GM18909 (cell line): ENCODE data around the gene ABHD17A.
A peak's percentile ranks its signal among the peaks of the same experiment; 100 is the strongest.

Experiments used
- ATAC-seq: cut with Tn5 transposase; IDR thresholded peaks from one replicate; pipeline ENCODE4 v1.9.1; 2021; ENCODE audit warnings: mild to moderate bottlenecking; ENCODE audit not compliant: unreplicated experiment, poor library complexity

The ABHD17A gene

DNA sequence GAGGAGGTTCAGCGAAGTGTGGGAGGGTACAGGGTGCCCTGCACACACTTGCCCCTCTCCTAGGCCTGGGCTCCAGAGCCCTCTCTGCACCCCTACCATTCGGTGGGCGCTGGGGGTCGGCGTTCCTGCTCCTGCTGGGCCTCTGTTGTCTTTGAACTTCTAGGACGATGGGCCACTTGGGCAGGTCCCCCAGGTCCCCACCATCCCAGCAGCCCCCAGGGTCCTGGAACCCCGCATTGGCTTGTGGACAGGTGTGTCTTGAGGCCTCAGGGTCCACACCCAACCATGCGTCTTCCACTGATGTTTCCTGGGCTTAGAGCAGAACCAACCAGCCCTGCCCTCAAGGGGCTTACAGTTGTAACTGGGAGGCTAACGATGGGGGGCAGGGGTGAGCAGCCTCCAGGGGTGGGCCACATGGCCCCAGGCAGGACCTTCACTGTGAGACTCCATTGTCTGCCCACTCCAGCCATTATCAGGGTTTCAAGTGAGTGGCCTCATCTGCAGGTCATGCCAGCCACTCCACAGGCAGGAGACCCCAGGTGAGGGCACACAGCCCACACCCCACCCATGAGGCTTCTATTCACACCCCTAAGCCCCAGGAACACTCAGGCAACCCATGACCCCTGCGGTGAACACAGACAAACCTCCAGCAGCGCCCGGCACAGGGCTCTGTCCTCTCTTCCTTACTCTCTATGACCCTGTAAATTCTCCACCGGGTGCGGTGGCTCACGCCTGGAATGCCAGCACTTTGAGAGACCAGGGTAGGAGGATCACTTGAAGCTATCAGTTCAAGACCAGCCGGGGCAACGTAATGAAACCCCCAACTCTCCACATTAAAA, 19.9 kb downstream of the ABHD17A start:
- no peak for ATAC-seq

DNA sequence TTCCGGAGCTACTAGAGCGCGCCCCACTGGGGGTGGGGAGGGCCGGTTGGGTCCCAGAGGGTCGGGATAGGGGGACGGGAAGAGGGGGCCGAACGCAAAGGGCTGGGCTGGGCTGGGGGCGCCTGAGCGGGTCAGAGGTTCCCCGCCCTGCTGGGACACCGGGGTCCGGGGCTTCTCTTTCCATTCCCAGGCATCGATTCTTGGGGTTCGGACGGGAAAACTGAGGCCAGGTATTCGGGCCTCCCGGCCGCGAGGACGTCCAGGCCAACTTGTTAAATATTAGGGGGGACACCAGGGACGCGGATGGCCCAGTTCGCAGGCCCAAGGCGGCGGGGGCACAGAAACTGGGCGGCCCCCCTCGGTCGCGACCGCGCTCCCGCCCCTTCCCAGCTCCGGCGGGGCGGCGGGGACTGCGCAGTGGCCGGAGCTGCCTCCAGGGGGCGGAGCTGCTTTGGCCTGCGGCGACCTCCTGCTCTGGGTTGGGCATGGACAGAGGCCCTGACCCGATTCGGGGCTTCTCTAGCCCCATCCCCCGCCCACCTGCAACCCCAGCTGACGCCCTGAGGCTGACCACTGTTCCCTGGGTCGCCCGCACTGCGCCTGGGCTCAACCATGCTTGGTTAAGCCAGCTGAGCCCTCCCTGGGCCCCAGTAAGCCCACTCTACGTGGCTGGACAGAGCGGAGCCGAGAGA, 20.7 kb downstream of the ABHD17A start:
- ATAC-seq, result no peak

DNA sequence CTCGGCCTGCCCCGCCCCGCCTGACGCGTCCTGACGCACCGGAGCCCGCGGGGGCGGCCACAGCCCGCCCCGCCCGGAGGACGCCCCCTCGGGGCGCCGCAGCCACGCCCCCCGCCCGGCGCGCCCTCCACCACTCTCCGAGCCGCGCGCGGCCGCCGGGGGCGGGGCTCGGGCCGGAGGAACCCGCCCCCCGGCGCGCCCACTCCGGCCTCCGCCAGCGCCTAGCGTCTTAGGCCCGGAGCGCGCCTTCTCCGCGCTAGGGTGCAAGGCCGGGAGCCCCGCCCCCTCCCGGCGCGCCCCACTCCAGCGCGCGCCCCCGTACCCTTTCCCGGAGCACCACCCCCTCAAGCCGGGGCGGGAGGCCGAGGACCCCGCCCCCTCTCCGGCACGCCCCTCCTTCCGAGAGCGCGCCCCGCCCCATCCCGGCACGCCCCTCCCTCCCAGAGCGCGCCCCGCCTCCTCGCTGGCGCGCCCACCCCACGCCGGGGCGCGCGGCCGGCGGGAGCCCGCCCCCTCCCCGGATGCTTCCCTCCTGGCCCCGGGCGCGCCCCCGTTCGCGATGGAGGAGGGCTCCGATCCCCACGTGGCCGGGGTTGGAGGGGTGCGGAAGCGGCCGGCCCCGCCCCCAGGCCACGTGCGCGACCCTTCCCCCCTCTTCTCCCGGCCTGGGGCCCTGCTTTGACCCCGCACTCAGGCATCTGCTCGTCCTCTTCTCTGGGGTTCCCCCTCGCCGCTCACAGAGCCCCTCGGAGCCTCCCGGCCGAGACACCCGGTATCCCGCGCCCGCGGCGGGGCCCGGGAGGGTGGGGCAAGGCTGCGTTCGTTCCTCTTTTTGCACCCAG, 21.4 kb downstream of the ABHD17A start:
- peak; percentile 60 for ATAC-seq

DNA sequence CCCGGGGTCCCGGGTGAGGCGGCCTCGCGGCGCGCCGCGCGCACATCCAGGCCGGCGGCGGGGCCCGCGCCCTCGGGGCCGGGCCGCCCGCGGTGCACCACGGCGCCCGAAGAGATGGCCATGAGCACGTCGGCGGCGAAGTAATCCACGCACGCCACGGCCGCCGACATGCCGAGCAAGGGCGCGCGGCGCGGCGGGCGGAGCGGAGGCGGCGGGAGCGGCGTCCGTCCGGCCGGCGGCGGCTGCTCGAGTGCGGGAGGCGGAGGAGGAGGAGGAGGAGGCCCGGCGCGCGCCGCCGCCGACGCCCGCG, 22.0 kb downstream of the ABHD17A start, which contains the start of gene KLF16:
TSS of gene KLF16 (minus strand) at position 252 of the 310 bp plus-strand sequence. CDS start at position 170, 82 bp downstream.
- ATAC-seq, result peak; percentile 7

DNA sequence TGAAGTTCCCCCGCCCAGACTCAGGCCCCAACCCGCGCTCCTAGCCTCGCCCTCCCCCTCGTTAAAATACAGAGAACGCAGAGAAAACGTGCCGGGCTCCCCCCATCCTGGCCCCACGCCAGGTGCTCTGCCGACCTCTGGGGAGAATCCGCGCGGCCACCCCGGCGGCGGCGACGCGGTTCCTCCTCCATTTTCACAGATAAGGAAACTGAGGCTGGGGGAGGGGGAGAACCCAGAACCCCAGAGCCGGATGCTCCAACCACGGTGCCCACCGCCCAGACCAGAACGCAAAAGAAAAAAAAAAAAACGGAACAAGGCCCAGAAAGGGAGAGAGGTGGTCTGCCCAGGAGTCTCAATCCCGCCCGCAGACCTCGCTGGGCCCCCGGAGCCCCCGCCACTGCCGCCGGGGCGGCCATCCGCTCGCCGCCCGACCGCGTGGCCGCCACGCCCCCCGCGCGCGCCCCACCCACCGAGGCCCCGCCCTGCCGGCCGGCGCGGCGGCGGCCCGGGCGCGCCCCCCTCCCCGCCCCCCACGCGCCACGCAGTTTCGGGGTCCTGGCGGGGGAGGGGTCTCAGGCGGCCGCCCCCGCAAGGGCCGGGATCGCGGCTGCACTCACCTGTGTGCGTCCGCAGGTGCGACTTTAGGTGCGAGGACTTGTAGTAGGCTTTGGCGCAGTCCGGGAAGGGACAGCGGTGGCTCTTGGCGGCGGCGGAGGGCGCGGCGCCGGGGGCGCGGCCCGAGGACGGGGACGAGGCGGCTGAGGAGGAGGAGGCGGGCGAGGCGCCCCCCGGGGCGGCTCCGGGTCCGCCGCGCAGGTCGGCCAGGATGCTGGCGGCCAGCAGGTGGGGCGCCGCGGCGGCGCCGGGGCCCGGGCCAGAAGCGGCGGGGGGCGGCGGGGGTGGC, 22.6 kb downstream of the ABHD17A start:
- ATAC-seq, result peak; percentile 15

DNA sequence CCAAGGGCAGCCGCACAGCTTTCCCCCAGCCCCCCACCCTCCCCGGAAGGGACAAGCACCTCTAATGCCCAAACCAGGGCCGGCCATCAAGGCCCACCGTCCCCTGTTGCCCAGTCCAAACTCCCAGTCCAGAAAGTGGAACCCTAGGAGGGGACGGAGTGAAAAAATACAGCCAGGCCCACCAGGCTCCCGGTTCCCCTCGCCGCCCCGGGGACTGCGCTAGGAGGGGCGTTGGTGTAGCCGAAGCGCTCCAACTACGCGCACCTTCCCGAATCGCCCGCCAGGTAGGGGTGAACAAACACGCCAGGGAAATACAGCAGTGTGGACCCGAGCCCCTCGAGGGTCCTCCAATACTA, 23.2 kb downstream of the ABHD17A start:
- no peak for ATAC-seq

DNA sequence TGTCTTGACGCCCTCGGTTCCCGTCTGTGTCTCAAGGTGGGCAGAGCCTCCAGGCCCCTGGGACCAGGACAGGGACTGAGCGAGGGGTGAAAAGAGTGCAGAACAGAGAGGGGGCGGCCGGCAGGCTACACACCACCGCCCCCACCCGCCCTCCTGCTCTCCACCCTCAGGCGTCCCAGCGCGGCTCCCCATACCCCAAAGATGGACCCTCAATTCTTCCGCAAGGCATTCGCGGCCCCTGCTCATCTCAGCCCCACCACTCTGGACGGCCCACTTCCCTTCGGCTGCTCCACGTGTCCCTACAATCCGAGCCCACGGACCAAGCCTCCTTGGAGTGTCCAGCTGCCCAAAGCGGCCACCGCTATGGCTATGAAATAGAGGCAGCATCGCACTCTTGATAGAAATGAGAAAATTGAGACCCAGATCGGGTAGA, 23.7 kb downstream of the ABHD17A start:
- no peak for ATAC-seq

DNA sequence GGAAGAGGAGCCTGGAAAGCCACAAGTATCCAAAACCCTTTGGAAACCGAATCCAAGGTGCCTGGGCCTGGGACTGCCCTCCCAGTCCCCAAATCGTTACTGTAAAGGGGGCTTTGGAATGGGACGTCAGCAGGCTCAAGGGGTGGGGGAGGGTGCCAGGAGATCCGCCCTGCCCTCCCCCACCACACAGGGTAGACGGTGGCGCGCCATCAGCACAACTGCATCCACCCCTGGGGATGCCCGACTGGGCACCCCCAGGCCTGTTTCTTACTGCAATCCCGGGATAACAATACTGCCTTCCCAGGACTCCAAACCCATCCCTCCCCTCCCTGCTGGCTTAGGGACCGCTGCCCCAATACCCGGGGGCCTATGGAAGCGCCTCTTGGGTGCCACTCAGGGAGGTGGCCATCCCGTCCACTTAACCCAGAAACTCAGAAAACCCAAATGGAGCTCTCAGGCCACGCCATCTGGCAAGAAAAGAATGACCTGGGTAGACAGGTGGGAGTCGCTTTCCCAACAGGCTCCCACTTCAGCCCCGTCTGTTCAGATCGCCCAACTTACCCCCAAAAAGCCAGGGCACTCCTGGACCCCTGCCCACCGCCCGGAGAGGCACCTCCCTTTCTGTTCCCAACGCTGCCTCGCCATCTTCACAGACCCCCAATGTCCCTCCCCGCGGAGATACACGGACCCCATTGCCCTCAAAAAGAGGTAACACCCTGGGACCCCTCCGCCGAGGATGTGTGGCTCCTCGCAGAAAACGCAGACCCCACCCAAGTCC, 24.3 kb downstream of the ABHD17A start:
- ATAC-seq, result no peak

DNA sequence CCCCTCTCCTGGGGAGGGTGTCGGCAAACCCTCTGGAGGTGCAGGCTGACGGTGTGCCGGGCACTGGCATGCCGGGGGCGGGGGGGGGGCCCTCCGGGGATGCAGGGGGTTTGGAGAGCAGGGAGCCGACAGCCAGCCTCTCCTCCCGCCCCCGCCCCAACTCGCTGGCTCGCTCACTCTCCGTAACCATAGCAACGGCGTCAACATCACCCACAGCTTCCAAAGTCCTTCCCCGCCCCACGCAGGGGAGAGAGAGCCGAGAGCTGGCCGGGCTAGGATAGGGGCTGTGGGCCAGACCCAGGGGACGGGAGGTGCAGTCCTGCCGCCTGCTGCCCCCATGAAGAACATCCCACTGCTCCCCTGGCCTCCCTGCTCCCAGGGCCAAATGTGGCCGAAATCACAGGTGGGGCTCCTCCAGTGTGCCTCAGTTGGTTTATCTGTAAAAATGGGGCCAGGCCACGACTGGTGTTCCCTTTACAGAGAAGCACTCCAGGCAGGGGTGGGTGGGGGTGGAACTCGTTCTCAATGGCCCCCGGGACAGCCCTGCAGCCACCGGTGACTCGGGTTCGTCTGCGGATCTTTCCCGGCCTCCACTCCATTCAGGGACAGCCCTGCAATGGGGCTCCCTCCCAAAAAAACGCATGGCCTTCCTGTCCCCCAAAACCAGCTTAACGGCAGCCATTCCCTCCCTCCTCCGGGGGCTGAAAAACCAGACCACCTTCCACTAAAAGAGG, 25.1 kb downstream of the ABHD17A start:
- ATAC-seq, result no peak

DNA sequence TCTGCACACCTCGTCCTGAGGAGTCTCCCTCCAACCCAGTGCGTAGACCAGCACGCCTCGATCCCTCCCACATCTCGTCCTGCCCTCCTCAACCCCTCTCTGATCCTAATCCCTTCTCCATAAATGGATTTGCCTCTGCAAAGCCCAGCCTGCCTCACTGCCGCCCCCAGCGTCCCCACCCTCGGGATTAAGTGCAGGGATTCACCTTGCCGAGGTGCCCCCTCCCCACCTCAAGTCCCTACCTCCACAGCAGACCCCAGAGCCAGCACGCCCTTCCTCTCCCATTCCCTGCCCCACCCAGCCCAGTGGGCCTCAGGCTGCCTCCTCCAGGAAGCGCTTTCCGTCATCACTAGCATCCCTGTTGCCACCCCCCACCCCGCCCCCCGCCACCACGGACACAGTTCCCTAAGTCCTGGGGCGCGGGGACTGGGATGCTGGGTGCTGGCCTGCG, 25.9 kb downstream of the ABHD17A start:
- no peak for ATAC-seq

DNA sequence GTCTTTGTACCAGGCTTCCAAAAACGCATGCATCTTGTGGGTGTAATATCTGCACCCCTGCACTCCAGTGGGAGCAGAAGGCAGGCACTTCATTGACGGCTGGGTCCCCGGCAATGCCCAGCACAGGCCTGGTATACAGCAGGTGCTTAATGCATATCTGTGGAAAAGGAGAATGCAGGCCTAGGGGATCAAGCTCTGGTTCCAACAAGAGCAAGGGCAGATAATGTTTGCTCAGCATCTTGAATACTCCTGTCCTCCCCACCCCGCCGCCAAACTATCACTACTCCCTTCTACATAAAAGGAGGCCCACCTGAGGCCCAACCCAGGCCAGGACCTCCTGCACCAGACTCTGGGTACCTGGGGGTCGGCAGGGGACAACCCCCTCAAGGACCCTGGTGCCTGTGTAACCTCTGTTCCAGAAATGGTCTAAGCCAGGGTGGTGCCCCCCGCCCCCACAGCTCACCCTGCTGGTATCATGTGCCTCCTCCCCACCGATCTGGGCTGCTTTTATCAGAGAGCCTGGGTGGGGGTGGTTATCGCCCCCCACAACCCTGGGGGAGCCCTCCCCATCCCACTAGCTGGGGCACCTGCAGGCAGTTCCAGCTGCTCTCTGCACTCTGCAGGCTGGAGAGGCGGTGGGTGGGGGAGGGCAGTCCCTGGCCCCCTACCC, 26.7 kb downstream of the ABHD17A start:
- no peak for ATAC-seq

DNA sequence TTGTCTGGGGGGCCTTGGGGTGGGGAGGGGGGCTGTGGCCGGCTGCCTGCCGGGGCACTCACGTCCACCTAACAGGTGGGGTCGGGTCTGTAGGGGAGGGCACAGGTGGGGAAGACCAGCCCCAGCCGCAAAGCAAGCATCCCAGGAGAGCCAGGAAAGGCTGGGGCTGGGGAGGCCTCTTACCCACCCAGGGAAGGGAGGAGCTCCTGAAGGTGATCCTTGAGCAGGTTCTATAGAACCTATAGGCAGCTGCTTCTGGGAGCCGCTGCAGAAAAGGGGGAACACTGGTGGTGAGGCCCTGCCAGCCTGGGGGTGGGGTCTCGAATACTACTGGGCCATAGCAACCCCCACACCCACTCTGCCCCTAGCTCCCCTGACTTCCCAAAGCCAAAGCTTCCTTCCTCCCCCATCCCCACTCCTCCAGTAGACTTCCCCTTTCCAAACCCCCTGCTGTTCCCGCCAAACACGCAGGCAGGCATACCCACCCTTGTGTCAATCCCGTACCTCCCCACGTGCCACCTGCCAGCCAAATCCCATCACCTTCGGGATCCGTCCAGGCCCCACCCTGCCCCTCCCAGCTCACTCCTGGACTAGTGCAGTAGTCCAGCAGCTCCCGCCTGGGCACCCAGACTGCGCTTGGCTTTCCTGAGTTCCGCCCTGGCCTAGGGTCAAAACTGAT, 27.5 kb downstream of the ABHD17A start:
- ATAC-seq, result no peak

DNA sequence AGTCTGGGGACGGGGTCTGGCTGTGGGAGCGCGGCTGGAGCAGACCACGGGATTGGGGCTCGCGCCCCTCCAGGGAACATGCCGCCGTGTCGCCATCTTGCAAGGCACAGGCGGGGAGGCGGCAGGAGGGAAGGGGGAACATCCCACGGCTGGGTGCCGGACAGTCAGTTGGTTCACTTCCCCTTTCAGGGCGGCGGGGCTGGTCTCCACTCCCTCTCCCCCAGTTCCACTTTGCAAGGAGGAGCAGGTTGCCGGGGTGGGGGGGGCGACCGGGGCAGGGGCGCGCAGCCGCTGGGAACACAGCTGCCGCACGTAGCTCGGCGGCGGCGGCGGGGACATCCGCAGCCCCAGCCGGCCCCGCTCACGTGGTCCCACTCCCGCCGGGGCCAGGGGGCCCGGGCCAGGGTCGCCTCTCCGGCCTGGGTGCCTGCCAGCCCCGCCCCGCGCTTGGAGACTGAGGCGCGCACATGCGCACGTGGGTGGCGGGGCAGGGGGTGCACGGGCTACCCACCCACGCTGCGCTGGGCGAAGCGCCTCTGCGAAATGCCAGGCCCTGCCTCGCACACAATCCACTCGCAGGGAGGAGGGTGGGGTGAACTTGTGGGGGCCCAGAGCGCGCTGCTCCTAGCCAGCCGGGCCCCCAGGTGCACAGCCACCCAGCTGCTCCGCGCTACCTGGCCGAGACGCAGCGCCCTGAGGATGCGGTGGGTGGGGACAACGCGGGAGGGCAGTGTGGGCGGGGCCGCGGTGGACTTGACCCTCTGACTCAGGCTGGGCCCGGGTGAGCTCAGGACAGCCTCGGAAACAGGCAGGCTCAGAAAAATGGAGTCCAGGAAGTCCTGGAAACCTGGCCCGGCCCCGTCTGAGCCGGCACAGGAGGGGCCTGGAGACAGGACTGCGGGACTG, 28.3 kb downstream of the ABHD17A start:
- peak; percentile 32 for ATAC-seq

DNA sequence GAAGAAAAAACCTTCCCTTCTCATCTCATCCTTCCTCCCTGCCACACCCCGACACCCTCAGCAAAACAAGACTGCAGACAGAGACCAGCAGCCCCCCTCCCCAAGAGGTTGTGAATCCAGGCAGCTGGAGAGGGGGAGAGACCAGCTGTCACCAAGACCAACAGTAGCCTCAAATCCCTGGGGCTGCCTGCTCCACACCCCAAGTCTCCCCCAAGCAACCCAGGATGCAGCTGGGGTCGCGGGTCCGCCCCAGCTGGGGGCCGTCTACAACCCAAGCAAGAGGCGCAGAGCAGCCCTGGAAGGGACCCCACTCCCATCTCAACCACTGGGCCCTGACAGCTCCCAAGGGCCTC, 29.0 kb downstream of the ABHD17A start:
- ATAC-seq, result peak; percentile 2

DNA sequence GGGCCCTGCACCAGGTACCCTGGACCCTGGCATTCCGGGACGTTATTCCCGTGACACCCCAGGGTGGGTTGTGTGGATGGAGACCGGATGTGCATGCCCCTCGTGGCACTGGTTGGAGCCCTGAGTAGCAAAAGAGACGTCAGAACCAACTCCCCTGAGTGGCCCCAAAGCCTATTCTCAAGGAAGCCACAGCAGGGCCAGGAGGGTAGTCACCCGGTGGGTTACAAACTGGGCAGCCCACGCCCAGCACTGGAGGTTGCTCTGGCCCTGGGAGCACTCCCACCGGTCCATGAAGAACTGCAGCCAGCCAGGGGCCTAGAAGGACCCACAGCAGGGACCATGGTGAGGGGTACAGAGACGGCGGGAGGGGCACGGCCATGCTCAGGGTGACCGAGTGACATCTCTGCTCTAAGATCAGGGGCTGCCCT, 29.5 kb downstream of the ABHD17A start:
- no peak for ATAC-seq

DNA sequence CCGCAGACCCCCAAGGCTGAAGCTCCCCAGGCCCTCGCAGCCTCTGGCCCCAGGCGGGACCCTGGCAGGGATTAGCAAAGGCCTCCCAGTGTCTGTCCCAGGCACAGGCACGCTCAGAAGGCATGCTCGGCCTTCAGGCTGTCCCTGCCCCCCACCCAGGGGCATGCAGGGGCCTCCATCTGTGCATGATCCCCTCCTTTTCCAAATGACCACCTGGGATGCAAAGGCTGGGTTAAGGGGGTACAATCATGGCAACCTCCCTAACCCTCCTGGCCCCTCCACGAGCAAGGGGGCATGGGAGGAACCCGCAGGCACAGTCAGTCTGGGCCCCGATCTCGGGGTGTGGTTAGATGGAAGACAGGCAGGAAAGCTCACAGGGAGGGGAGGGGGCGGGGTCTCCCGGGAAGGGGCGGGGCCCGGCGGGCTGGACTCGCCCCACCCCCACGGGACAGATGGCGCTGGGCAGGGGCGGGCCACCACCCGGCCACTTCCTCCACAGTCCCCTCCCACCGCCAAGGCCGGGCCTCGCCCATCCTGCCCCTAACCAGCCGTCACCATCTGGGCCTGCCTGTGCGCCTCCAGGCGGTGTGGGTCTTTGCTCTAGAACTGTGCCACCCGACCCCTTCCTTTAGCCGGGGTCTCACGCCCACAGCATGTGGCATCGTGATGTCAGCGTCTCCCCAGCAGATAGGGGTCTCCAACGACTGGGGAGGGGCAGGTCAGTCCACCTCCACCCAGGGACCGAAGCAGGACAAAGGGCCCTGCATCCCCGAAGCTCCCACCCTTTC, 30.1 kb downstream of the ABHD17A start:
- peak; percentile 52 for ATAC-seq
